ENCODE measurements around the gene MYO6. TPM values are rescaled to one million over a fixed set of nuclear protein-coding genes. Genes with fewer than 3 reads are reported as not detected.

The MYO6 gene
- total RNA-seq, 1 experiment from 2014 or later: 46.9 TPM

GRCh38 chr6:75786152-75786551 is 37.1 kb downstream of the MYO6 start:
- WGBS (ENCODE audit: extremely low coverage, insufficient read length, low lambda C conversion rate): no CpG with 5 or more reads among the region's 2 CpGs
- no peak overlapping the region for H4K5ac ChIP-seq (ENCODE audit: insufficient read length, low read depth, low read length)
- no peak overlapping the region for H2BK120ac ChIP-seq (ENCODE audit: low read depth, low read length, poor library complexity, severe bottlenecking)
- H3K79me1 ChIP-seq (ENCODE audit: insufficient read depth, low read depth, low read length, poor library complexity, severe bottlenecking): no peaks in the 10 kb centered on the region
- no peaks in the 10 kb centered on the region; a peak in 1 of 5 replicates for H3K9me3 Mint-ChIP-seq
- no peak overlapping the region for H4K8ac ChIP-seq (replicated peaks; ENCODE audit: insufficient read length, low read depth, low read length)
- no peak overlapping the region for H3K4ac ChIP-seq (ENCODE audit: low read depth, low read length)
- H3K36me3 Mint-ChIP-seq (ENCODE audit: insufficient read depth in 1 of 3, low read depth in 3 of 3): peaks cover 0 to 10% (median 6%) of the 10 kb centered on the region in 3 experiments; a peak in 3 of 7 replicates
- TF ChIP-seq, protein P1, sequence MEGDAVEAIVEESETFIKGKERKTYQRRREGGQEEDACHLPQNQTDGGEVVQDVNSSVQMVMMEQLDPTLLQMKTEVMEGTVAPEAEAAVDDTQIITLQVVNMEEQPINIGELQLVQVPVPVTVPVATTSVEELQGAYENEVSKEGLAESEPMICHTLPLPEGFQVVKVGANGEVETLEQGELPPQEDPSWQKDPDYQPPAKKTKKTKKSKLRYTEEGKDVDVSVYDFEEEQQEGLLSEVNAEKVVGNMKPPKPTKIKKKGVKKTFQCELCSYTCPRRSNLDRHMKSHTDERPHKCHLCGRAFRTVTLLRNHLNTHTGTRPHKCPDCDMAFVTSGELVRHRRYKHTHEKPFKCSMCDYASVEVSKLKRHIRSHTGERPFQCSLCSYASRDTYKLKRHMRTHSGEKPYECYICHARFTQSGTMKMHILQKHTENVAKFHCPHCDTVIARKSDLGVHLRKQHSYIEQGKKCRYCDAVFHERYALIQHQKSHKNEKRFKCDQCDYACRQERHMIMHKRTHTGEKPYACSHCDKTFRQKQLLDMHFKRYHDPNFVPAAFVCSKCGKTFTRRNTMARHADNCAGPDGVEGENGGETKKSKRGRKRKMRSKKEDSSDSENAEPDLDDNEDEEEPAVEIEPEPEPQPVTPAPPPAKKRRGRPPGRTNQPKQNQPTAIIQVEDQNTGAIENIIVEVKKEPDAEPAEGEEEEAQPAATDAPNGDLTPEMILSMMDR (conservative IDR thresholded peaks at IDR 0.05): no peak
- no peak overlapping the region for H4K91ac ChIP-seq (ENCODE audit: insufficient read length, low read depth, low read length)
- H3K9me3 ChIP-seq (ENCODE audit: control insufficient read depth, low read depth, low read length): no peaks in the 10 kb centered on the region
- H3K23me2 ChIP-seq (ENCODE audit: insufficient read length, low read depth, low read length, poor library complexity, severe bottlenecking): no peaks in the 10 kb centered on the region
- H2BK12ac ChIP-seq (ENCODE audit: insufficient read length, low read depth, low read length): no peak overlapping the region
- no peak overlapping the region for H3T11ph ChIP-seq (ENCODE audit: low read length)
- no peak overlapping the region for H3K18ac ChIP-seq (ENCODE audit: insufficient read length, low read depth, low read length)
- H3K27ac ChIP-seq (ENCODE audit: insufficient read length, low read depth, low read length): no peak overlapping the region
- H2BK15ac ChIP-seq (ENCODE audit: low read depth, low read length): no peak overlapping the region
- H3K14ac ChIP-seq (ENCODE audit: insufficient read depth, low read length): no peak overlapping the region
- H3K4me1 Mint-ChIP-seq: peaks cover 2 to 3% of the 10 kb centered on the region in 2 experiments; a peak in 3 of 4 replicates
- DNase-seq: no peak
- no peaks in the 10 kb centered on the region for H3K79me2 ChIP-seq (ENCODE audit: insufficient read depth, low read length)
- no peak overlapping the region for H2BK5ac ChIP-seq (ENCODE audit: insufficient read length, low read length)
- no peak overlapping the region for H3K56ac ChIP-seq (ENCODE audit: insufficient read length, low read depth, low read length)
- no peak overlapping the region for H3K4me3 Mint-ChIP-seq
- H2AK5ac ChIP-seq (ENCODE audit: insufficient read length, low read length): no peak overlapping the region
- no peak overlapping the region for H2AFZ ChIP-seq (ENCODE audit: low read length)
- no peaks in the 10 kb centered on the region for H3K4me1 ChIP-seq (ENCODE audit: insufficient read depth, low read length)
- H4K20me1 ChIP-seq (ENCODE audit: control insufficient read depth, insufficient read depth, insufficient read length): no peaks in the 10 kb centered on the region
- H3K27me3 ChIP-seq (ENCODE audit: insufficient read depth, low read length): no peaks in the 10 kb centered on the region
- no peaks in the 10 kb centered on the region for H3K27me3 Mint-ChIP-seq (ENCODE audit: low read depth)
- no peak overlapping the region for H3K27ac Mint-ChIP-seq
- no peak overlapping the region for H3K4me2 ChIP-seq (ENCODE audit: insufficient read depth, insufficient read length, low read length)
- H3K23ac ChIP-seq (ENCODE audit: insufficient read length, low read depth, low read length): no peak overlapping the region
- no peak overlapping the region for H3K9ac ChIP-seq (ENCODE audit: extremely low read depth, insufficient read length, low read length)
- no peak overlapping the region for H2BK20ac ChIP-seq (ENCODE audit: low read depth, low read length, poor library complexity, severe bottlenecking)

Measured in H9 (cell line).